HG02885 (cell line): Measurements from ENCODE around the gene TM9SF1.

Source experiments
- ATAC-seq: cut with Tn5 transposase; IDR thresholded peaks from one replicate; pipeline ENCODE4 v1.9.1; 2021; ENCODE audit warnings: mild to moderate bottlenecking; ENCODE audit not compliant: unreplicated experiment, poor library complexity

Gene TM9SF1

GRCh38 chr14:24181371-24182077 is 13.7 kb downstream of the TM9SF1 start:
- ATAC-seq: no peak

- ATAC-seq: no peak
Measured at GRCh38 chr14:24179961-24180796, 15.1 kb downstream of the TM9SF1 start.

GRCh38 chr14:24179294-24179960 is 15.8 kb downstream of the TM9SF1 start:
- ATAC-seq: no peak

GRCh38 chr14:24178399-24179178 is 16.7 kb downstream of the TM9SF1 start:
- ATAC-seq: no peak

GRCh38 chr14:24177891-24178290 is 17.4 kb downstream of the TM9SF1 start:
- no peak for ATAC-seq

- ATAC-seq: no peak
Measured at GRCh38 chr14:24177041-24177825, 18.0 kb downstream of the TM9SF1 start.

- ATAC-seq: no peak
Measured at GRCh38 chr14:24176599-24176998, 18.6 kb downstream of the TM9SF1 start.

- ATAC-seq: no peak
Measured at GRCh38 chr14:24172871-24173281, 22.4 kb downstream of the TM9SF1 start.

- no peak for ATAC-seq
Measured at GRCh38 chr14:24172261-24172860, 22.9 kb downstream of the TM9SF1 start.

GRCh38 chr14:24171422-24172260 is 23.6 kb downstream of the TM9SF1 start, which contains the start of gene REC8:
TSS of gene REC8 (plus strand) at chr14:24172080. CDS start at chr14:24172553, 473 bp downstream.
- ATAC-seq: peak; percentile 69

- ATAC-seq: no peak
Measured at GRCh38 chr14:24167469-24168114, 27.6 kb downstream of the TM9SF1 start.

- ATAC-seq: no peak
Measured at GRCh38 chr14:24165785-24166184, 29.5 kb downstream of the TM9SF1 start.

GRCh38 chr14:24164518-24164991 is 30.7 kb downstream of the TM9SF1 start:
- ATAC-seq: no peak

- ATAC-seq: no peak
Measured at GRCh38 chr14:24162093-24162492, 33.1 kb downstream of the TM9SF1 start.

GRCh38 chr14:24160850-24161804 is 34.1 kb downstream of the TM9SF1 start, which contains the start of gene IRF9:
TSS of gene IRF9 (plus strand) at chr14:24161265. CDS start at chr14:24162145, 880 bp downstream.
- ATAC-seq: peak; percentile 87

- no peak for ATAC-seq
Measured at GRCh38 chr14:24160499-24160849, 34.8 kb downstream of the TM9SF1 start.
